VCaP (cell line): ENCODE results near the gene GUCY2F.

Experiments used
- H3K27ac ChIP-seq: fragments of 450-650 bp; 2 replicates; pipeline ENCODE4 v1.5.1; 2017
- TF ChIP-seq, protein P1 (sequence below): fragments of 450-650 bp; conservative IDR thresholded peaks from 2 replicates; pipeline ENCODE4 v1.5.1; 2017; ENCODE audit warnings: mild to moderate bottlenecking, moderate library complexity

GUCY2F gene

DNA sequence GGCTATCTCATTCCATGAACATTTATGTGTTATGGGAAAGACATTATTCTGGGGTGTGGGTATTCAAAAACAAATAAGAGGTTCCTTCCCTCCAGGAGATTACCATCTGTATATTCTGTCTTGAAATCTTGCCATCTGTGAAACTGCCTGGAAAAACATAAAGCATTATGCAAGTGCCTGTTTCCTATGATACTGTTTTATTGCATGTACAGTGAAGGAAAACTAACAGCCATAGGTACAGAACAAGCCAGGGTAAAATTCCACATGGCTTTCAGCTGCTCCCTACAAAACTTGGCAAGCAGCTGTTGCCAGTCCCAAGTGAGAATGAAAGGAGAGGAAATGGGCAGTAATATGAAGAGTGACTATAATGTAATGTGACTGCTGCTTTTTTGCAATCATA, 136.0 kb downstream of the GUCY2F start:
- TF ChIP-seq, protein P1, sequence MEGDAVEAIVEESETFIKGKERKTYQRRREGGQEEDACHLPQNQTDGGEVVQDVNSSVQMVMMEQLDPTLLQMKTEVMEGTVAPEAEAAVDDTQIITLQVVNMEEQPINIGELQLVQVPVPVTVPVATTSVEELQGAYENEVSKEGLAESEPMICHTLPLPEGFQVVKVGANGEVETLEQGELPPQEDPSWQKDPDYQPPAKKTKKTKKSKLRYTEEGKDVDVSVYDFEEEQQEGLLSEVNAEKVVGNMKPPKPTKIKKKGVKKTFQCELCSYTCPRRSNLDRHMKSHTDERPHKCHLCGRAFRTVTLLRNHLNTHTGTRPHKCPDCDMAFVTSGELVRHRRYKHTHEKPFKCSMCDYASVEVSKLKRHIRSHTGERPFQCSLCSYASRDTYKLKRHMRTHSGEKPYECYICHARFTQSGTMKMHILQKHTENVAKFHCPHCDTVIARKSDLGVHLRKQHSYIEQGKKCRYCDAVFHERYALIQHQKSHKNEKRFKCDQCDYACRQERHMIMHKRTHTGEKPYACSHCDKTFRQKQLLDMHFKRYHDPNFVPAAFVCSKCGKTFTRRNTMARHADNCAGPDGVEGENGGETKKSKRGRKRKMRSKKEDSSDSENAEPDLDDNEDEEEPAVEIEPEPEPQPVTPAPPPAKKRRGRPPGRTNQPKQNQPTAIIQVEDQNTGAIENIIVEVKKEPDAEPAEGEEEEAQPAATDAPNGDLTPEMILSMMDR = no peak
- H3K27ac ChIP-seq = no peak overlapping the region

DNA sequence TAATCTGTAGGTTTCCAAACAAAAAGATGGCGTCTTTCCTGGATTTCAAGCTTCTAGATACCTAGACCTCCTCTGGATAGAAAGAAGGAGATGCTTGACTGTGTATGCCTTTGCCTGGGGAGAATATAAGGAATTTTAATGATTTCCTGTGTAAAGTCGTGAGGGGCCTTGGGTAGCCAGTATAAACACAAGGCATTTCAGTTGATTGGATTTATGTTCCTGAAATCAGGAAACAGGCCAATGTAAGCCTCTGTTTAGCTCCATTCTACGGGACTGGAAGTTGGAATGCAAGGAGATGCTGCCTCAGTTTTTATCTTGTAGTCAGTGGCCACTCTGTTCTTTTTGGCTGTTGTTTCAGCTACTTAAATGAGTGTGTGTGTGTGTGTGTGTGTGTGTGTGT, 137.2 kb downstream of the GUCY2F start:
- H3K27ac ChIP-seq = no peak overlapping the region
- TF ChIP-seq, protein P1 = no peak

DNA sequence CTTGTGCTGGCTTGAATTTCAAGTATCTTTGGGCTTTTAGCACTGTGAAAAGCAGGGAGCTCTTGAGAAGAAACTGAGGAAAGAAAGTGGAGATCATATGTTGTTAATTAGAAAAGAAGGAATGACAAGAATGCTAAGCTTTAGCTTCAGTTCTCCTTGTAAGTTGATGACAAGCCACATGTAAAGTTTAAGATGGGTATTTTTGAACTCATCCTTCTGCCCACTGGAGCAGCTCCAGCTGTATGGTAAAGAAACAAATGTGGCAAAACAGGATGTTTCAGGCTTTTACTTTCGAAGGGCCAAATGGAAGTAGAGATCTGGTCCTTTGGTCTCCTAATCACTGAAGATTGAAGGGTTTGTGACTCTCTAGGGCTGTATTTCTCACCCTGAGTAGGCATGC, 137.8 kb downstream of the GUCY2F start:
- TF ChIP-seq, protein P1 = no peak
- H3K27ac ChIP-seq = no peak overlapping the region

DNA sequence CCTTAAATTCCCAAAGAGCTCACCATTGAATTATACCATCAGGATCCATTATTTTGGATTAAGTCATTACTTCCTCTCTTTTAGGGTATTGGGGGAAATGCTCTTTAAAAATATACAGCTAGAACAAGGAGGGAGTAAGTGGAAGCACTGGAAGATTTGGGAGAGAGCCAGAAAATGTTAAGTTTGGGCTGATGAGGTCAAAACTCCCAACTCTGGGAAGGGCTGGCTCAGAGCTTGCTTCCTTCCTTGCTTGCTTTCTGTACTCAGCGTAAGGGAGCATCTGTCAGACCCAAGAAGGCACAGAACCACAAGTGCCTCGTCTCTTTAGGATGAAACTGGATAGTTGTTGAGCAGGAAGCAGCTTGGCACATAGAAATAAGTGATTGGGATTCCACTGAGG, 138.2 kb downstream of the GUCY2F start:
- H3K27ac ChIP-seq = no peak overlapping the region
- TF ChIP-seq, protein P1 = no peak

DNA sequence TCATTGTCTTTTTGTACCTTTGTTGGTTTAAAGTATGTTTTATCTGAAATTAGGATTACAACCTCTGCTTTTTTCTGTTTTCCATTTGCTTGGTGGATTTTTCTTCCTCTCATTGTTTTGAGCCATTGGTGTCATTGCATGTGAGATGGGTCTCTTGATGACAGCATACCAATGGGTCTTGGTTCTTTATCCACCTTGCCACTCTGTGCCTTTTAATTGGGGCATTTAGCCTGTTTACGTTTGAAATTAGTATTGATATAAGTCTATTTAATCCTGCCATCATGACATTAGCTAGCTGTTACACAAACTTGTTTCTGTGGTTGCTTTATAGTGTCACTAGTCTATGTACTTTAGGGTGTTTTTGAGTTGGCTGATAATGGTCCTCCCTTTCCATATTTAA, 145.7 kb downstream of the GUCY2F start:
- TF ChIP-seq, protein P1 = no peak
- no peak overlapping the region for H3K27ac ChIP-seq

DNA sequence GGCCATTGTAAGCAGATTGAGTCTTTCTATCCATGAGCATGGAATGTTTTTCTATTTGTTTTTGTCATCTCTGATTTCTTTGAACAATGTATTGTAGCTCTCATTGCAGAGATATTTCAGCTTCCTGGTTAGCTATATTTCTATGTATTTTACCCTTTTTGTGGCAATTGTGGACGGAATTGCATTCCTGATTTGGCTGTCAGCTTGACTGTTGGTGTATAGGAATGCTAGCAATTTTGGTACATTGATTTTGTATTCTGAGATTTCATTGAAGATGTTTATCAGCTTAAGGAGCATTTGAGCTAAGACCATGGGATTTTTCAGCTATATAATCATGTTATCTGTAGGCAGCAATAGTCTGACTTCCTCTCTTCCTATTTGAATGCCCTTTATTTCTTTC, 154.6 kb downstream of the GUCY2F start:
- TF ChIP-seq, protein P1 = no peak
- no peak overlapping the region for H3K27ac ChIP-seq
